ENCODE measurements around the gene AKAP8L. TPM values are rescaled to one million over a fixed set of nuclear protein-coding genes. Genes with fewer than 3 reads are reported as not detected.

The AKAP8L gene
- total and polyA plus RNA-seq, 9 of the 15 experiments (the other 6 are each of a cell fraction or from before 2014, with no cell fraction given), result 2.4 to 116 (median 70.7) TPM

DNA sequence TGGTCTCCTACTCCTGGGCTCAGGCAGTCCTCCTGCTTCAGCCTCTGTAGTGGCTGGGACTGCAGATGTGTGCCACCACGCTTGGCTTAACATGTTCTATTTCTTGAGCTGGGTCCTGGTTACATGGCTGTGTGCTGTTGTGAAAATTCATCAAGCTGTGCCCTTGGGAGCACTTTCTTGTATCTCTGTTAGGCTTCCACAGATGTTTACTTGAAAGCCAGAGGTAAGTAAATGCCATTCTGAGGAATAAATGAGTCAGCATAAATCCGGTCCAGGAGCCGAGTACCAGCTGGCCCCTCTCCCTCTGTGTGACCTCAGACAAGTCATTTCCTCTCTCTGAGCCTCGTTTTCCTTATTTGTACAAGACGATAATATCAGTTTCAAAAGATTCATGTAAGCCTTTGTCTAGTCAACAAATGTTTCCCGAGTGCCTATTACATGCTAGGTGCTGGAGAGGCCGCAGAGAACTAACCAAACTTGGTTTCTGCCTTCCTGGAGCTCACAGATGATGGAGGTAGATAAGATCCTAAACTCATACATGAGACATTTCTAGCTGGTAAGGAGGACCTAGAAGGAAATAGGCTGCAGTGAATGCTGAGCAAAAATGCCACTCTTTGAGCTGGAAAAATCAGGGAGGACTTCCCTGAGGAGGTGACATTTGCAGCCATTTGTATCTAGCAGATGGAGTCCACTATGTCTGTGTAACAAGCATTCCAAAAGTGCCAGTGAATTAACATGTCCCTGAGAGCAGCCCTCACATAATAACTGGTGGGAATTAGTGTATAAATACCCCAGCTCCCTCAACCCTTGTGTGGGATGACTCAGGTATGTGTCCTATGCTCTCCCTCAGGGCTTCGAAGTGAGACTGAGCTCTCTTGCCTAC lies 48.3 kb upstream of the AKAP8L start (continued):
- TF ChIP-seq, protein P1, sequence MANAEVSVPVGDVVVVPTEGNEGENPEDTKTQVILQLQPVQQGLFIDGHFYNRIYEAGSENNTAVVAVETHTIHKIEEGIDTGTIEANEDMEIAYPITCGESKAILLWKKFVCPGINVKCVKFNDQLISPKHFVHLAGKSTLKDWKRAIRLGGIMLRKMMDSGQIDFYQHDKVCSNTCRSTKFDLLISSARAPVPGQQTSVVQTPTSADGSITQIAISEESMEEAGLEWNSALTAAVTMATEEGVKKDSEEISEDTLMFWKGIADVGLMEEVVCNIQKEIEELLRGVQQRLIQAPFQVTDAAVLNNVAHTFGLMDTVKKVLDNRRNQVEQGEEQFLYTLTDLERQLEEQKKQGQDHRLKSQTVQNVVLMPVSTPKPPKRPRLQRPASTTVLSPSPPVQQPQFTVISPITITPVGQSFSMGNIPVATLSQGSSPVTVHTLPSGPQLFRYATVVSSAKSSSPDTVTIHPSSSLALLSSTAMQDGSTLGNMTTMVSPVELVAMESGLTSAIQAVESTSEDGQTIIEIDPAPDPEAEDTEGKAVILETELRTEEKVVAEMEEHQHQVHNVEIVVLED (CRISPR knock-in tag; IDR thresholded peaks at IDR 0.05), result no peak
- no peak for TF ChIP-seq MECOM (CRISPR knock-in tag; IDR thresholded peaks at IDR 0.05)
- TF ChIP-seq ZC3H8 (IDR thresholded peaks at IDR 0.05), result no peak
- TF ChIP-seq SMAD1 (IDR thresholded peaks at IDR 0.05; ENCODE audit: low read depth, low read length, partially characterized antibody), result no peak
- TF ChIP-seq, protein P2, sequence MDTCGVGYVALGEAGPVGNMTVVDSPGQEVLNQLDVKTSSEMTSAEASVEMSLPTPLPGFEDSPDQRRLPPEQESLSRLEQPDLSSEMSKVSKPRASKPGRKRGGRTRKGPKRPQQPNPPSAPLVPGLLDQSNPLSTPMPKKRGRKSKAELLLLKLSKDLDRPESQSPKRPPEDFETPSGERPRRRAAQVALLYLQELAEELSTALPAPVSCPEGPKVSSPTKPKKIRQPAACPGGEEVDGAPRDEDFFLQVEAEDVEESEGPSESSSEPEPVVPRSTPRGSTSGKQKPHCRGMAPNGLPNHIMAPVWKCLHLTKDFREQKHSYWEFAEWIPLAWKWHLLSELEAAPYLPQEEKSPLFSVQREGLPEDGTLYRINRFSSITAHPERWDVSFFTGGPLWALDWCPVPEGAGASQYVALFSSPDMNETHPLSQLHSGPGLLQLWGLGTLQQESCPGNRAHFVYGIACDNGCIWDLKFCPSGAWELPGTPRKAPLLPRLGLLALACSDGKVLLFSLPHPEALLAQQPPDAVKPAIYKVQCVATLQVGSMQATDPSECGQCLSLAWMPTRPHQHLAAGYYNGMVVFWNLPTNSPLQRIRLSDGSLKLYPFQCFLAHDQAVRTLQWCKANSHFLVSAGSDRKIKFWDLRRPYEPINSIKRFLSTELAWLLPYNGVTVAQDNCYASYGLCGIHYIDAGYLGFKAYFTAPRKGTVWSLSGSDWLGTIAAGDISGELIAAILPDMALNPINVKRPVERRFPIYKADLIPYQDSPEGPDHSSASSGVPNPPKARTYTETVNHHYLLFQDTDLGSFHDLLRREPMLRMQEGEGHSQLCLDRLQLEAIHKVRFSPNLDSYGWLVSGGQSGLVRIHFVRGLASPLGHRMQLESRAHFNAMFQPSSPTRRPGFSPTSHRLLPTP (IDR thresholded peaks at IDR 0.05; ENCODE audit: borderline replicate concordance, extremely low read depth, insufficient read length), result peak; percentile 22
- 0 out of 2 replicates have a peak, but pooled peaks have one; percentile 20 for TF ChIP-seq ARID1B (IDR thresholded peaks at IDR 0.05)
- TF ChIP-seq SIN3B (IDR thresholded peaks at IDR 0.05; ENCODE audit: low read depth), result no peak
- TF ChIP-seq TCF7 (IDR thresholded peaks at IDR 0.05; ENCODE audit: borderline replicate concordance), result no peak
- TF ChIP-seq KLF16 (IDR thresholded peaks at IDR 0.05), result no peak
- TF ChIP-seq, protein P3, sequence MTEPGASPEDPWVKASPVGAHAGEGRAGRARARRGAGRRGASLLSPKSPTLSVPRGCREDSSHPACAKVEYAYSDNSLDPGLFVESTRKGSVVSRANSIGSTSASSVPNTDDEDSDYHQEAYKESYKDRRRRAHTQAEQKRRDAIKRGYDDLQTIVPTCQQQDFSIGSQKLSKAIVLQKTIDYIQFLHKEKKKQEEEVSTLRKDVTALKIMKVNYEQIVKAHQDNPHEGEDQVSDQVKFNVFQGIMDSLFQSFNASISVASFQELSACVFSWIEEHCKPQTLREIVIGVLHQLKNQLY (CRISPR knock-in tag; conservative IDR thresholded peaks at IDR 0.05), result no peak
- TF ChIP-seq TAL1 (IDR thresholded peaks at IDR 0.05), result no peak
- TF ChIP-seq ZNF121 (CRISPR knock-in tag; conservative IDR thresholded peaks at IDR 0.05), result peak; percentile 73
- TF ChIP-seq, protein P4, sequence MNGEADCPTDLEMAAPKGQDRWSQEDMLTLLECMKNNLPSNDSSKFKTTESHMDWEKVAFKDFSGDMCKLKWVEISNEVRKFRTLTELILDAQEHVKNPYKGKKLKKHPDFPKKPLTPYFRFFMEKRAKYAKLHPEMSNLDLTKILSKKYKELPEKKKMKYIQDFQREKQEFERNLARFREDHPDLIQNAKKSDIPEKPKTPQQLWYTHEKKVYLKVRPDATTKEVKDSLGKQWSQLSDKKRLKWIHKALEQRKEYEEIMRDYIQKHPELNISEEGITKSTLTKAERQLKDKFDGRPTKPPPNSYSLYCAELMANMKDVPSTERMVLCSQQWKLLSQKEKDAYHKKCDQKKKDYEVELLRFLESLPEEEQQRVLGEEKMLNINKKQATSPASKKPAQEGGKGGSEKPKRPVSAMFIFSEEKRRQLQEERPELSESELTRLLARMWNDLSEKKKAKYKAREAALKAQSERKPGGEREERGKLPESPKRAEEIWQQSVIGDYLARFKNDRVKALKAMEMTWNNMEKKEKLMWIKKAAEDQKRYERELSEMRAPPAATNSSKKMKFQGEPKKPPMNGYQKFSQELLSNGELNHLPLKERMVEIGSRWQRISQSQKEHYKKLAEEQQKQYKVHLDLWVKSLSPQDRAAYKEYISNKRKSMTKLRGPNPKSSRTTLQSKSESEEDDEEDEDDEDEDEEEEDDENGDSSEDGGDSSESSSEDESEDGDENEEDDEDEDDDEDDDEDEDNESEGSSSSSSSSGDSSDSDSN (IDR thresholded peaks at IDR 0.05; ENCODE audit: borderline replicate concordance in 1 of 2, low read depth in 2 of 2, low read length in 2 of 2), result no peak
- no peak for TF ChIP-seq ZNF277 (CRISPR knock-in tag; IDR thresholded peaks at IDR 0.05; ENCODE audit: borderline replicate concordance)
- TF ChIP-seq ZNF655 (CRISPR knock-in tag; IDR thresholded peaks at IDR 0.05), result no peak
